ENCODE data around the gene CACNA1I. TPM values are rescaled to one million over a fixed set of nuclear protein-coding genes. Genes with fewer than 3 reads are reported as not detected.

The CACNA1I gene
- total RNA-seq, 2 experiments from 2014 or later: 8.4 to 9.3 TPM

DNA sequence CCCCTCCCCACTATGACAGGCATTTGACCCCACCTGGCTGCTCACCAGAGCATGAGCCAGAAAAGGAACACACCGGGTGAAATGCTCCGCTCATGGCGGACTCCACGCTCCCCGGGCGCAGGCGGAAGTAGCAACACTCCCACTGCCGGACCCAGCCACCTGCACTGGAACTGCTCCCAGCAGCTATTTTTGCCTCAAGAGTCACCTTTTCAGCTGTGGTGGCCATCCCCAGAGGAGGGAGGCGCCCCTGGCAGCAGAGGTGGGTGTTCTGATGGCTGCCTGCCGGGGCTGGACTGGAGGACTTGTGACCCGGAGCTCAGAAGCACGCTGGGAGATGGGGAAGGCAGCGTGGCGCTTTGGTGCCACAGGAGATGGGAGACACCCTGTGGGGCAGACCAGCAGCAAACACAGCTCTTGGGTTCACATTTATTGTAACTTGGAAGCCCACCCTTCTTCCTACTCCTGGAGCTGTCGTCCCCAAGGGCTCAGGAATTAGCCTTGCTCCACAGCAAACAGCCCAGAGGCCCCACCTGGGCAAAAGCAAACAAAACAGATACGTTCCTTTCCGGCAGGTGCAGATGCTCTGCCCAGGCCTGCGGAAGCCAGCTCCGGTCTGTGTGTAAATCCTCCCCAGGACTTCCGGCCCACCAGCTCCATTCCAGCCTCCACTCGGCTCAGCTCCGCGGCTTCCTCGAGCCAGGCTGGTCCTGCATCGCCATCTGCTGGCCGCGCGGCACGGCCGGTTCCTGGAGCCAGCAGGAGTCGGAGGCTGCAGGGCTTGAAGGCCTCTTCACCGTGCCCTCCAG, 41.7 kb upstream of the CACNA1I start:
- Mint-ChIP-seq H3K27me3 (no peaks in the 10 kb centered on the region), H3K27ac (peak overlapping the region; percentile 80), H3K9me3 (no peaks in the 10 kb centered on the region), H3K4me1 (peaks cover 86% of the 10 kb centered on the region), H3K4me3 (peak overlapping the region; percentile 52), H3K36me3 (ENCODE audit: low read depth) (peaks cover 59% of the 10 kb centered on the region)
- ChIA-PET CTCF (interaction anchor here (0.6 to 11.4 kb wide), 47 partner anchors 9 to 820 kb away, joined by 3 to 216 read pairs (median 5); partner anchors contain the start of genes ATF4, CBX7, FAM83F and MIEF1), POLR2A (interaction anchor here (0.6 to 1.2 kb wide), 3 partner anchors 9 to 210 kb away, joined by 4 to 7 read pairs (median 6); partner anchors contain the start of genes ATF4, RPL3 and TAB1)
- DNase-seq: peak; percentile 93

DNA sequence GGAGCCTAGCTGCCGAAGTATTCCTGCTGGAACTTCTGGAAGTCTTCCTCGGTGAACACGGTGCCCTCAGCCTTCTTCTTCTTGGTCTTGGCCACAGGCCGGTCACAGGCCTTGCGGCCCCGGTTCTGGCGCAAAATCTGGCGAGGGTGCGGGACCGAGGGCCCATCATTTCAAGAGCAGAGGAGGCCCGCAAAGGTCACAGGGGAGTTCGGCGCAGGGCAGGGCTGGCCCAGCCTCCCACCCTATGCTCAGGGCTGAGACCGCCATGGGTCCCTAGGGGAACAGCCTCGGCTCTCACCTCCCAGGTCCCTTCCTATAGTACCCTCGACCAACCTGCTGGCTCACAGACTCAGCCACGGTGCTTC, 41.1 kb upstream of the CACNA1I start:
- peaks cover 55% of the 10 kb centered on the region for H3K36me3 Mint-ChIP-seq (ENCODE audit: low read depth)
- peaks cover 86% of the 10 kb centered on the region for H3K4me1 Mint-ChIP-seq
- H3K9me3 Mint-ChIP-seq: no peaks in the 10 kb centered on the region
- no peaks in the 10 kb centered on the region for H3K27me3 Mint-ChIP-seq
- CTCF ChIA-PET: interaction anchor here (0.6 to 11.4 kb wide), 37 partner anchors 9 to 819 kb away, joined by 3 to 216 read pairs (median 5); partner anchors contain the start of genes ATF4, CBX7, MIEF1 and RPL3
- H3K4me3 Mint-ChIP-seq: peak overlapping the region; percentile 52
- POLR2A ChIA-PET: interaction anchor here (1.0 to 1.2 kb wide), 2 partner anchors 10 to 210 kb away, joined by 6 to 7 read pairs; partner anchors contain the start of genes ATF4 and RPL3
- peak overlapping the region; percentile 80 for H3K27ac Mint-ChIP-seq
- no peak for DNase-seq

DNA sequence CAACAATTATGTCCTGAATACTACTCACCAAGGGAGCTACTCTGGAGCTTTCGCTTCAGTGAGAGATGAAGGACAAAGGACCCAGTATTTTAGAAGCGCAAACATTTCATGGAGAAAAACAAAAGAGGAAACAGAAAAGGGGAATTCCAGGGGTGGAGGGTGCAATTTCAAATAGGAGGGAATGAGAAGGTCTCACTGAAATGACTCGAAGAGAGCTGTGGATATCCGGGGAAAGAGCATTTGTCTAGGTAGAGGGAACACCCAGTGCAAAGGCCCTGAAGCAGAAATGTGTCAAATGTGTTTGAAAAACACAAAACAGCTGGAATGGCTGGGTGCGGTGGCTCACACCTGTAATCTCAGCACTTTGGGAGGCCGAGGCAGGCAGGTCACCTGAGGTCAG, 40.4 kb upstream of the CACNA1I start:
- DNase-seq: no peak
- no peak overlapping the region for H3K27ac Mint-ChIP-seq
- H3K27me3 Mint-ChIP-seq: no peaks in the 10 kb centered on the region
- no peaks in the 10 kb centered on the region for H3K9me3 Mint-ChIP-seq
- peaks cover 49% of the 10 kb centered on the region for H3K36me3 Mint-ChIP-seq (ENCODE audit: low read depth)
- ChIA-PET POLR2A (interaction anchor here (0.6 kb wide), 1 partner anchor 28 kb away, joined by 4 read pairs; the partner anchor contains the start of gene MIEF1), CTCF (interaction anchor here (0.6 to 11.4 kb wide), 13 partner anchors 8 to 1376 kb away, joined by 3 to 216 read pairs (median 9); partner anchors contain the start of genes ATF4, MIEF1 and TAB1)
- peak overlapping the region; percentile 11 for H3K4me3 Mint-ChIP-seq
- peaks cover 80% of the 10 kb centered on the region for H3K4me1 Mint-ChIP-seq

DNA sequence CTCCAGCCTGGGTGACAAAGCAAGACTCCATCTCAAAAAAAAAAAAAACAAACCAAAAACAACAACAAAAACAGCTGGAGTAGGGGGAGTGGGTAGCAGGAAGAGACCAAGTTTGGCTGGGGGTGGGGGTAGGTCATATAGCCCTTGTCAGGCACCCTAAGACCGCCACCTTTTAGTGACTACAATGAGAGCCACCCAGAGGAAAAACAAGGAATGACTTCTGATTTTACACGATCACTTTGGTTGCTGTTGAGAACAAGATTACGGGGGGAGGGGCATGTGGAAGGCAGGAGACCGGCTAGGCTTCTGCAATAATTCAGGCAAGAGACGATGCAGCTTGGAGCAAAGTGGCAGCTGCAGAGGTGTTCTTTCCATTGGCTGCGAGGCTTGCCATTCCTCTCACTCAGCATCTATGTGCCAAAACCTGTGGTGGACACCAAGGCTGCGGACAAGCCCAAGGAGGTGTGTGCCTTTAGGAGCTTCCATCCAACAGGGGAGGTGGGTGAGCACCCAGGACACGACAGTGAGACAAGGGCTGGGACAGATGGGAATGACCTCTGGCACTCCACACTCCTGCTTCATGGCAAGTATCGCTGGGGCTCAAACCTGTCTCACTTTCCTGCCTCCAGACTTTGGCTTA, 39.7 kb upstream of the CACNA1I start:
- DNase-seq: no peak
- no peaks in the 10 kb centered on the region for H3K9me3 Mint-ChIP-seq
- peak overlapping the region; percentile 76 for H3K27ac Mint-ChIP-seq
- no peaks in the 10 kb centered on the region for H3K27me3 Mint-ChIP-seq
- H3K4me3 Mint-ChIP-seq: peak overlapping the region; percentile 85
- peaks cover 43% of the 10 kb centered on the region for H3K36me3 Mint-ChIP-seq (ENCODE audit: low read depth)
- POLR2A ChIA-PET: no interaction called here
- peaks cover 73% of the 10 kb centered on the region for H3K4me1 Mint-ChIP-seq
- CTCF ChIA-PET: interaction anchor here (0.7 to 11.4 kb wide), 10 partner anchors 11 to 1375 kb away, joined by 3 to 216 read pairs (median 12); partner anchors contain the start of genes ATF4, MIEF1 and TAB1

DNA sequence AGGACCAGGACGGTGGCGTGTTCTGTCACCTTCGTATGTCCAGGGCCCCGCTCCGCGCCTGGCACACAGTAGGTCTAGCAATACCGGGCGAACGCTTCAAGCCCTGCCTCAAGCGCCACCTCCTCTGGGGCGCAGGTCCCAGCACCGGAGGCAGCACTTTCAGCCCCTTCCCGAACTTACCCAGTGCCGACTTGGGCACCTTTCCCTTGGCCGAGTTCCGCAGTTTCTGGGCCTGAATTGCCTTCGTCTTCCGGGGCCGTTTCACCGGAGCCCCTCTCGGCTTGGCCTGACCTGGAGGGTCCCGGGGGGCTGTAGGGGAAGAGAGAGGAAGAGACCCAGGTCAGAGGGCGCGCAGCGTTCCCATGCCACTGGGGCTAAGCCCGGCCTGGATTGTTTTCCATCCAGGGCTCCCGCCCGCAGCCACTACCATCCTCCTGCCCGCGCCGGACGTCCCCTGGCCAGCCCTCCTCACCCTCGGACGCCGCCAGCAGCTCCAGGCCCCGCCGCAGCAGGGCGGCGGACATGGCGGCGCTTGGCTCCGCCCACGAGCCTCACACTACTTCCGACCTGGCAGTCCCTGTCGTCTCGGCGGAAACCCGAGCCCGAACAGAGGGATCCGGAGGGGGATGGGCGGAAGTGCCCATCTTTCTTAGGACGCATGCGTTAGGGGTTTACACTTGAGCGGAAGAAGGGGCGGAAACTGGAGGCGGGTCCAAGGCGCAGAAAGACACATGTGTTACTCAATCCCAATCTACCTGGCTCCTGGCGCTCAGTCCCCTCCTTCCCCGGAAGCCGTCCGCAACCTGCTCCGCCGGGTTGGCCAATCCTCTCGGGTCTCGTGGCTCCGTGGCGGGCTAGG, 38.1 kb upstream of the CACNA1I start, which contains the start of gene RPS19BP1:
TSS of gene RPS19BP1 (minus strand) at position 534 of the 859 bp plus-strand sequence. CDS start at position 524, 10 bp downstream.
- peak; percentile 100 for DNase-seq
- ChIA-PET CTCF (interaction anchor here (1.6 to 11.4 kb wide), 4 partner anchors 16 to 493 kb away, joined by 3 to 216 read pairs (median 32); partner anchors contain the start of gene MIEF1), POLR2A (no interaction called here)
- Mint-ChIP-seq H3K27ac (peak within 1 kb of the TSS; percentile 89), H3K4me1 (peaks cover 60% of the 10 kb centered on the region), H3K36me3 (ENCODE audit: low read depth) (peaks cover 34% of the 10 kb centered on the region), H3K4me3 (peak within 1 kb of the TSS; percentile 85), H3K27me3 (no peaks in the 10 kb centered on the region), H3K9me3 (no peaks in the 10 kb centered on the region)

DNA sequence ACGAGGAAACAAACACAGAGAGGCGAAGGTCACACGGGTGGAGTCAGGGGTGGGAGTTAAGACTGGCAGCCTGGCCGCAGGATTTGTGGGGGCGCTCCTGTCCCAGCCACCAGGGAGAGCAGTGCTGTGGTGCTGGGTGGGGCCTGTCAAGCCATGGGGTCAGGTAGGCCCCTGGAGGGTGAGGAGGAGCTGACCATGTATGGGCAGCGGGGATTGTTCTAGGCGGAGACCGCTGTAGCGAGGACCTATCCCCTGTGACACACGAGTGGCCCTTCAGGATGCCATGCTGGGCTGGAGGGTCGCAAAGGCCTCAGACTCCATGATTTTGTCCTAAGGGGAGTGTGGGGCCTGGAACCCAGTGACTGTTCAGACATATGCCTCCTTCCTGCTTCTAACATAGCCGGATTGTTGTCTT, 36.5 kb upstream of the CACNA1I start:
- Mint-ChIP-seq H3K27ac (peak overlapping the region; percentile 22), H3K27me3 (no peaks in the 10 kb centered on the region), H3K4me3 (no peak overlapping the region), H3K36me3 (ENCODE audit: low read depth) (peaks cover 27% of the 10 kb centered on the region), H3K9me3 (no peaks in the 10 kb centered on the region), H3K4me1 (peaks cover 44% of the 10 kb centered on the region)
- no peak for DNase-seq
- ChIA-PET POLR2A (no interaction called here), CTCF (interaction anchor here (0.6 to 4.5 kb wide), 26 partner anchors 10 to 693 kb away, joined by 3 to 57 read pairs (median 5); partner anchors contain the start of gene TNRC6B)

DNA sequence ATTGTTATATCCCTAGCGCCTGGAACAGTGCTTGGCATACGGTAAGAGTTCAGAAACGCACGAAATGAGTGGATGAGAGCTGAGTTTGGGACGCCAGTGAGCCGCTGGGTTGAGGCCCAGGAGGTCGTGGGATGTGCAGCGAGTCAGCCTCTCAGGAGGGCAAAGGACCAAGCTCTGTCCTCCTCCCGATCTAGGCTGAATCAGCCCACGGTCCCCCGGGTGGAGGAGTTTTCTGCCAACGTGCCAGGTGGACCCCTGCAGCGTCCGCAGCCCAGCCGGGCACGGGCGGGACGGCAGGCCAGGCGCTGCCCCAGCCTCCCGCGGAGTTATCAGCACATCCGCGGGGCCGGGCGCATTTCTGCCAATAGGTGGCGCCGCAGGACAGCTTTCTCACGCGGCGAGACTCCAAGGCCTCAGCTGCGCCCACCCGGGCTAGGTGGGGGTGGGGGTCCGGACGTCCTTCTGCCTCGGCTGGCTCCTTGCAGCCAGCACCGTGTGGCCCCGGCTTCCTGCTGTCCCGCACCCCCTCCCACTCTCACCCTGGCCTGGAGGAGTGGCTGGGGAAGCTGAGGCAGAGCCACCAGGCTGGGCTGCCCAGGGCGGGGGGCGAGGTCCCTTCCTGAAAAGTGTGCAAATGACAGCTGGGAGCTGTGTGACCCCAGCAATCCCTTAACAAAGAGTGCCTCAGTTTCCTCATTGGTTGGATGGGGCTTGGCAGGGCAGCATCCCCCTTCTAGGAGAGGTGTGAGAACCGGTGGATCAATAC, 35.8 kb upstream of the CACNA1I start:
- DNase-seq: peak; percentile 82
- H3K9me3 Mint-ChIP-seq: no peaks in the 10 kb centered on the region
- no peaks in the 10 kb centered on the region for H3K27me3 Mint-ChIP-seq
- ChIA-PET POLR2A (no interaction called here), CTCF (interaction anchor here (0.5 to 4.5 kb wide), 34 partner anchors 8 to 692 kb away, joined by 3 to 57 read pairs (median 4); partner anchors contain the start of gene TNRC6B)
- H3K27ac Mint-ChIP-seq: peak overlapping the region; percentile 22
- H3K4me1 Mint-ChIP-seq: peaks cover 37% of the 10 kb centered on the region
- H3K4me3 Mint-ChIP-seq: no peak overlapping the region
- peaks cover 21% of the 10 kb centered on the region for H3K36me3 Mint-ChIP-seq (ENCODE audit: low read depth)

DNA sequence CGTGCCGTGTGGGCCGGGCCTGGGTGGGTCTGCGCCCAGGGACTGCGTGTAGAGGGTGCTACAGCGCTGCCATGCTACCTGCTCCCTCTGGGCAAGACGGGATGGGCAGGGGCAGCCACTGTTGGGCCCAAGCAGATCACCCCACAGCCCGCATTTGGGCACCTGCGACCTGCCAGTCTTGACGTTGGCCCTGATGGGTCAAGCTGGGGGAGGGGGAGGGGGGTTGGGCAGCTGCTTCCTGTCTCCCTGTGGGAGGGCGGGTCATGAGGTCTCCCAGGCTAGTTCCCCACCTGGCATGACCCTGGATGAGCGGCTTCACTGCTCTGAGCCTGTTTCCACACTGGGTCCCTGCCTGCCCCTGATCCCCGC, 35.2 kb upstream of the CACNA1I start:
- peaks cover 16% of the 10 kb centered on the region for H3K36me3 Mint-ChIP-seq (ENCODE audit: low read depth)
- no peaks in the 10 kb centered on the region for H3K9me3 Mint-ChIP-seq
- peaks cover 31% of the 10 kb centered on the region for H3K4me1 Mint-ChIP-seq
- CTCF ChIA-PET: interaction anchor here (0.5 to 4.5 kb wide), 25 partner anchors 8 to 520 kb away, joined by 3 to 57 read pairs (median 4); no protein-coding TSS in a partner anchor
- H3K4me3 Mint-ChIP-seq: no peak overlapping the region
- no peak overlapping the region for H3K27ac Mint-ChIP-seq
- POLR2A ChIA-PET: no interaction called here
- H3K27me3 Mint-ChIP-seq: no peaks in the 10 kb centered on the region
- DNase-seq: no peak

DNA sequence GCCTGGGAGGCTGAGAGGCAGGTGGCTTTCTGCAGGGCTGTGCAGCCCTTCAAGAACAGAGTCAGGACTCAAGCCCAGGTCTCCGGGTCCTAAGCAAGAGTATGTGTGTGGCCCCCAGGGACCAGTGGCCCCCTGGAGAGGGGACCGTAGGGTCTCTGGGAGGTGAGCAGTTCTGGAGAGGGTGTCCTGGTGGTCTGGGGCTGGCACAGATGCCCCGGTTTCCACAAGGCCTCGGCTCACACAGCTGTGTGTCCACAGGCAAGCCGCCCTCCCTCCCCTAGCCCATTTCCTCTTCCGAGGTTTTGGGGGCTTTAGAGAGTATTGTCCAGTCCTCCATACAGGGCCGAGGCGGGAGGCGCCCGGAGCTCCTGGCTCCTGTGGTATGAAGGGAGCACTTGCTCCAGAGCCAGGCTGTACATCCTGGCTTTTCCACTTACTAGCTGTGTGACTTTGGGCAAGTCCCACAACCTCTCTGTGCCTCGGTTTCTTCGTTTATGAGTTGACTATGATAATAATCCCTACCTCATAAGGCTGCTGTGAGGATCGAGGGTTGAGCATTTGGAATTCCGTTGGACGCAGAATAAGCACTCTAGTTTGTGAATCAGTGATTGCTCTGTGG, 34.6 kb upstream of the CACNA1I start:
- DNase-seq: no peak
- H3K27ac Mint-ChIP-seq: no peak overlapping the region
- ChIA-PET CTCF (interaction anchor here (0.6 to 4.5 kb wide), 8 partner anchors 10 to 783 kb away, joined by 3 to 57 read pairs (median 9); no protein-coding TSS in a partner anchor), POLR2A (no interaction called here)
- H3K9me3 Mint-ChIP-seq: no peaks in the 10 kb centered on the region
- no peak overlapping the region for H3K4me3 Mint-ChIP-seq
- peaks cover 25% of the 10 kb centered on the region for H3K4me1 Mint-ChIP-seq
- no peaks in the 10 kb centered on the region for H3K27me3 Mint-ChIP-seq
- H3K36me3 Mint-ChIP-seq (ENCODE audit: low read depth): peaks cover 10% of the 10 kb centered on the region

DNA sequence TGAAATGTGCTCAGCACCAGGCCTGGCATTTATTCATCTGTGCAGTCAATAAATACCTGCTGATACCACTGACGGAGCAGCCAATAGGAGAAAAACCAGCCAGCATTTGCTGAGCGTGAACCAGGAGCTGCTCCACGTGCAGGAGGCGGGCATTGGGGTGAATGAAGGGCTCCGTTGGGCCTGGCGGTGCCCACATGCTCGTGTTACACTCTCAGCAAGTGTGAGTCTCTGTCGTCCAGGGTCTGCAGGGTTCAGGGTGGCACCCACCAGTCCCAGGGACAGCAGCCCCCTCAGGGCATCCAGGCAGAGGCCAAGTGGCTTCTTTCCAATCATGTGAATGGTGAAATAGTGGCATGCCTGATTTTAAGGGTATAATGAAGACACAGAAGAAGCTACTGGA, 33.8 kb upstream of the CACNA1I start:
- Mint-ChIP-seq H3K27ac (no peak overlapping the region), H3K27me3 (no peaks in the 10 kb centered on the region)
- POLR2A ChIA-PET: no interaction called here

DNA sequence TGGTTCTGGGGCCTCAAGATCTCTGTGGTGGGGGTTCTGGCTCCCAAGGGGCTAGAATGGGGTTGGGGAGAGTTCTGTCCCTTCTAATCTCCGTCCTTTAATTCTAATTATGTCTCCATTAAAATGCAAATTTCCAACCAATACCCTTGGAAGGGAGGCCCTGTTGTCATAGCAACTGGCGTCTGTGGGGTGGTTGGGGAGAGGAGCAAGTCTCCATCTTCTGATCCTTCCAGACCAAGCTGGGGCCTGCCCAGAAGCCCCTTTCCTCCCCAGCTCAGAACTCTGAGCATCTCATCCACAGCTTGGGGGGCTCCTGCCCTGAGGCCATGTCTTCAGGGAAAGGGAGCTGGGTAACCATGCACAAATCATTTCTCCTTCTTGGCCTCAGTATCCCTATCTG, 32.6 kb upstream of the CACNA1I start:
- ChIA-PET CTCF (interaction anchor here (1.2 to 2.0 kb wide), 2 partner anchors 9 to 487 kb away, joined by 7 read pairs; no protein-coding TSS in a partner anchor), POLR2A (no interaction called here)
- H3K27me3 Mint-ChIP-seq: no peaks in the 10 kb centered on the region
- no peaks in the 10 kb centered on the region for H3K36me3 Mint-ChIP-seq (ENCODE audit: low read depth)
- no peaks in the 10 kb centered on the region for H3K9me3 Mint-ChIP-seq
- no peak overlapping the region for H3K4me3 Mint-ChIP-seq
- H3K4me1 Mint-ChIP-seq: peaks cover 11% of the 10 kb centered on the region
- H3K27ac Mint-ChIP-seq: no peak overlapping the region
- DNase-seq: no peak

More for the DNA sequence above, 33.8 kb upstream of the CACNA1I start:
- DNase-seq: no peak
- no peak overlapping the region for H3K4me3 Mint-ChIP-seq
- H3K9me3 Mint-ChIP-seq: no peaks in the 10 kb centered on the region
- peaks cover 4% of the 10 kb centered on the region for H3K36me3 Mint-ChIP-seq (ENCODE audit: low read depth)
- peaks cover 18% of the 10 kb centered on the region for H3K4me1 Mint-ChIP-seq
- CTCF ChIA-PET: interaction anchor here (0.6 to 4.5 kb wide), 3 partner anchors 34 to 811 kb away, joined by 3 to 57 read pairs (median 4); no protein-coding TSS in a partner anchor
